ENCODE data around the gene RGS3.

- TF ChIP-seq CTCF (IDR thresholded peaks at IDR 0.05) (no peak), POLR2A (IDR thresholded peaks at IDR 0.05) (no peak)
These were observed 167.7 kb downstream of the RGS3 start for GRCh38 chr9:113631137-113631765.
